NCI-H1417 treated with DMSO at 0.1 percent for 48 hours (cell line): ENCODE measurements around the gene SPATA20.

Source experiments
- DNase-seq: peaks from one replicate; lab custom pipeline; 2025; lab: John Stamatoyannopoulos, UW

SPATA20 gene

GRCh38 chr17:50559674-50560184 lies 12.8 kb downstream of the SPATA20 start:
- DNase-seq, result no peak

- DNase-seq, result no peak
Measured at GRCh38 chr17:50560185-50560824, 13.3 kb downstream of the SPATA20 start, which contains the start of gene CACNA1G. CACNA1G (plus strand) TSS chr17:50560715; CDS start chr17:50561460, 745 bp downstream.

GRCh38 chr17:50560931-50561745 lies 14.2 kb downstream of the SPATA20 start:
- no peak for DNase-seq

GRCh38 chr17:50561746-50562141 lies 14.8 kb downstream of the SPATA20 start:
- DNase-seq, result no peak

- DNase-seq, result no peak
Measured at GRCh38 chr17:50562242-50563091, 15.5 kb downstream of the SPATA20 start.

GRCh38 chr17:50563092-50563511 lies 16.1 kb downstream of the SPATA20 start:
- no peak for DNase-seq

- DNase-seq, result no peak
Measured at GRCh38 chr17:50564916-50565315, 17.9 kb downstream of the SPATA20 start.

- DNase-seq, result peak; percentile 29
Measured at GRCh38 chr17:50565402-50566350, 18.7 kb downstream of the SPATA20 start.

- DNase-seq, result no peak
Measured at GRCh38 chr17:50566886-50567285, 19.9 kb downstream of the SPATA20 start.

- DNase-seq, result no peak
Measured at GRCh38 chr17:50568659-50569058, 21.7 kb downstream of the SPATA20 start.

- no peak for DNase-seq
Measured at GRCh38 chr17:50569592-50569991, 22.6 kb downstream of the SPATA20 start.

- DNase-seq, result no peak
Measured at GRCh38 chr17:50570032-50570431, 23.1 kb downstream of the SPATA20 start.

- DNase-seq, result no peak
Measured at GRCh38 chr17:50570528-50570927, 23.6 kb downstream of the SPATA20 start.

GRCh38 chr17:50571681-50572080 lies 24.7 kb downstream of the SPATA20 start:
- DNase-seq, result no peak

GRCh38 chr17:50572541-50572940 lies 25.6 kb downstream of the SPATA20 start:
- DNase-seq, result no peak

GRCh38 chr17:50573866-50574611 lies 27.1 kb downstream of the SPATA20 start:
- no peak for DNase-seq

- no peak for DNase-seq
Measured at GRCh38 chr17:50575581-50576210, 28.7 kb downstream of the SPATA20 start.

GRCh38 chr17:50576864-50577263 lies 29.9 kb downstream of the SPATA20 start:
- no peak for DNase-seq

GRCh38 chr17:50577451-50577954 lies 30.5 kb downstream of the SPATA20 start:
- no peak for DNase-seq

GRCh38 chr17:50578173-50578572 lies 31.2 kb downstream of the SPATA20 start:
- no peak for DNase-seq
